ENCODE results near the gene PRM1. TPM values are rescaled to one million over a fixed set of nuclear protein-coding genes. Genes with fewer than 3 reads are reported as not detected.
A peak's percentile ranks its signal among the peaks of the same experiment; 100 is the strongest.

Gene PRM1
- total RNA-seq, 2 experiments from 2014 or later, result not detected

- no peak for DNase-seq (ENCODE audit: low spot score)
- POLR2A ChIA-PET, result interaction anchor here (0.6 to 2.1 kb wide), 3 partner anchors 14 to 60 kb away, joined by 3 to 6 read pairs (median 3); no protein-coding TSS in a partner anchor
- intact Hi-C loops (cut with micrococcal nuclease; ENCODE audit: unreplicated experiment), result no loop called here
- Histone ChIP-seq H4K20me1 (ENCODE audit: insufficient read depth, low read length) (no peaks in the 10 kb centered on the region), H3K4me2 (ENCODE audit: low read length) (no peak overlapping the region), H3K79me2 (ENCODE audit: insufficient read depth, low read depth, low read length) (no peaks in the 10 kb centered on the region), H3K4me1 (ENCODE audit: insufficient read depth, low read length, poor library complexity, severe bottlenecking) (peaks cover 75% of the 10 kb centered on the region), H3K9me2 (ENCODE audit: insufficient read depth, low read length) (no peaks in the 10 kb centered on the region), H3K27ac (ENCODE audit: low read depth, low read length, poor library complexity, severe bottlenecking) (peak overlapping the region; percentile 93), H2AFZ (ENCODE audit: low read length) (no peak overlapping the region), H3K9me3 (ENCODE audit: low read length) (peaks cover 7% of the 10 kb centered on the region), H3K4me3 (ENCODE audit: low read depth, low read length, poor library complexity, severe bottlenecking) (no peak overlapping the region), H3K36me3 (ENCODE audit: insufficient read depth, low read length) (peaks cover 4% of the 10 kb centered on the region; the same call in 1 of the 2 replicates)
- CTCF ChIA-PET (ENCODE audit: unreplicated experiment), result no interaction called here
- BruUV-seq (replicated peaks), result no TSS peak
- no peak for TF ChIP-seq CTCF (conservative IDR thresholded peaks at IDR 0.05; ENCODE audit: low read length)
- TF ChIP-seq EZH2phosphoT487 (IDR thresholded peaks at IDR 0.05; ENCODE audit: borderline replicate concordance, low read depth, low read length), result no peak
These were observed 45.7 kb upstream of the PRM1 start for GRCh38 chr16:11326737-11327276.

- H3K4me3 ChIP-seq (ENCODE audit: low read depth, low read length, poor library complexity, severe bottlenecking), result no peak overlapping the region
- H3K79me2 ChIP-seq (ENCODE audit: insufficient read depth, low read depth, low read length), result no peaks in the 10 kb centered on the region
- H3K36me3 ChIP-seq (ENCODE audit: insufficient read depth, low read length), result peaks cover 4% of the 10 kb centered on the region; the same call in 1 of the 2 replicates
- no TSS peak for BruUV-seq (replicated peaks)
- H2AFZ ChIP-seq (ENCODE audit: low read length), result no peak overlapping the region; the same call in 1 of the 2 replicates
- peaks cover 76% of the 10 kb centered on the region for H3K4me1 ChIP-seq (ENCODE audit: insufficient read depth, low read length, poor library complexity, severe bottlenecking)
- H4K20me1 ChIP-seq (ENCODE audit: insufficient read depth, low read length), result no peaks in the 10 kb centered on the region
- ChIA-PET POLR2A (interaction anchor here (0.6 to 2.1 kb wide), 2 partner anchors 13 to 55 kb away, joined by 3 to 6 read pairs; no protein-coding TSS in a partner anchor), CTCF (ENCODE audit: unreplicated experiment) (no interaction called here)
- H3K9me2 ChIP-seq (ENCODE audit: insufficient read depth, low read length), result no peaks in the 10 kb centered on the region
- TF ChIP-seq CTCF (conservative IDR thresholded peaks at IDR 0.05; ENCODE audit: low read length) (no peak), EZH2phosphoT487 (IDR thresholded peaks at IDR 0.05; ENCODE audit: borderline replicate concordance, low read depth, low read length) (no peak)
- no peak overlapping the region for H3K27ac ChIP-seq (ENCODE audit: low read depth, low read length, poor library complexity, severe bottlenecking)
- intact Hi-C loops (cut with micrococcal nuclease; ENCODE audit: unreplicated experiment), result no loop called here
- no peak for DNase-seq (ENCODE audit: low spot score)
- H3K4me2 ChIP-seq (ENCODE audit: low read length), result peak overlapping the region; percentile 27; the same call in 1 of the 2 replicates
- peaks cover 7% of the 10 kb centered on the region for H3K9me3 ChIP-seq (ENCODE audit: low read length)
These were observed 45.1 kb upstream of the PRM1 start for GRCh38 chr16:11326084-11326736.

Measured in OCI-LY7 (cell line).